Measurements from ENCODE around the gene GGA2. TPM values are rescaled to one million over a fixed set of nuclear protein-coding genes. Genes with fewer than 3 reads are reported as not detected.
"Not testable (repeated sequence)": the region's sequence is repeated elsewhere in the genome, so short reads cannot be mapped to it uniquely, and the experiment has no call there.

GGA2 gene
- total RNA-seq, 2 experiments from 2014 or later, result 91.0 to 96.9 TPM

DNA sequence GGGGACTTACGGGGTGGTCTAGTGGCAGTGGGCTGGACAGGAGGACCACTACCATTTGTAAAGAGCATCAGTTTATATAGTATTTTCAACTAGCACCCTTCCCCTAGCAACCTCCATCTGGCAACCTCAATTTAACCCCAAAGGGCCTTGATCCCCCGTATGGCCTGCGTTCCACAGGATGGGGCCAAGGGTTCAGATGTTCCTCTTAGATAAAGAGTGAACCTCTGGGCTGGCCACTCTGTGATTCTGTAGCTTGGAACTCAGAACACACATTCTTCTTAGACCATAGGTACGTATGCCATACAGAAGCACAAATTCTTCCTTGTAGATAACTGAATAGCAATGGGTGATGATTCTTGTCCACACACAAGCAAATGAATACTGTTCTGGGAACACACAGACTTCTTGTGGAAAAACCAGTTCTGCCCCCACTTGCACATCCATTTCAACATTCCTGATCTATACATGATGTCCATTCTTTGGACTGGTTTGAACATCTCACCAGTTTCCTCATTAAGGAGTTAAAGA is 1.9 kb upstream of the GGA2 start:
- Mint-ChIP-seq H3K27me3 (no peaks in the 10 kb centered on the region), H3K36me3 (ENCODE audit: low read depth) (peaks cover 29% of the 10 kb centered on the region), H3K4me1 (ENCODE audit: low read depth) (peaks cover 40% of the 10 kb centered on the region), H3K4me3 (no peak overlapping the region), H3K27ac (no peak overlapping the region), H3K9me3 (no peaks in the 10 kb centered on the region)
- ChIA-PET CTCF (no interaction called here), POLR2A (interaction anchor here (0.6 kb wide), 1 partner anchor 60 kb away, joined by 3 read pairs; no protein-coding TSS in a partner anchor)
- DNase-seq (no peak), ATAC-seq (no peak)
- TF ChIP-seq CTCF (IDR thresholded peaks at IDR 0.05), result no peak
- intact Hi-C loops (cut with micrococcal nuclease), result no loop called here

GRCh38 chr16:23511731-23512130 is 1.4 kb upstream of the GGA2 start:
- ChIA-PET POLR2A (interaction anchor here (0.8 kb wide), 1 partner anchor 20 kb away, joined by 3 read pairs; no protein-coding TSS in a partner anchor), CTCF (no interaction called here)
- no peaks in the 10 kb centered on the region for H3K9me3 Mint-ChIP-seq
- peaks cover 44% of the 10 kb centered on the region for H3K4me1 Mint-ChIP-seq (ENCODE audit: low read depth)
- no peak overlapping the region for H3K27ac Mint-ChIP-seq
- intact Hi-C loops (cut with micrococcal nuclease), result no loop called here
- TF ChIP-seq CTCF (IDR thresholded peaks at IDR 0.05), result no peak
- peaks cover 33% of the 10 kb centered on the region for H3K36me3 Mint-ChIP-seq (ENCODE audit: low read depth)
- peak overlapping the region; percentile 54 for H3K4me3 Mint-ChIP-seq
- no peak for DNase-seq
- H3K27me3 Mint-ChIP-seq, result no peaks in the 10 kb centered on the region
- ATAC-seq, result no peak

- H3K9me3 Mint-ChIP-seq; H3K27me3 Mint-ChIP-seq; DNase-seq; intact Hi-C loops (cut with micrococcal nuclease); CTCF ChIA-PET; ATAC-seq: not testable (repeated sequence)
- Mint-ChIP-seq H3K4me3 (peak overlapping the region; percentile 75), H3K36me3 (ENCODE audit: low read depth) (peaks cover 36% of the 10 kb centered on the region), H3K27ac (peak overlapping the region; percentile 80), H3K4me1 (ENCODE audit: low read depth) (peaks cover 44% of the 10 kb centered on the region)
- POLR2A ChIA-PET, result interaction anchor here (0.8 to 1.1 kb wide), 3 partner anchors 18 to 58 kb away, joined by 3 read pairs; partner anchors contain the start of gene COG7
Observed at GRCh38 chr16:23510915-23511270, 599 bp upstream of the GGA2 start.

DNA sequence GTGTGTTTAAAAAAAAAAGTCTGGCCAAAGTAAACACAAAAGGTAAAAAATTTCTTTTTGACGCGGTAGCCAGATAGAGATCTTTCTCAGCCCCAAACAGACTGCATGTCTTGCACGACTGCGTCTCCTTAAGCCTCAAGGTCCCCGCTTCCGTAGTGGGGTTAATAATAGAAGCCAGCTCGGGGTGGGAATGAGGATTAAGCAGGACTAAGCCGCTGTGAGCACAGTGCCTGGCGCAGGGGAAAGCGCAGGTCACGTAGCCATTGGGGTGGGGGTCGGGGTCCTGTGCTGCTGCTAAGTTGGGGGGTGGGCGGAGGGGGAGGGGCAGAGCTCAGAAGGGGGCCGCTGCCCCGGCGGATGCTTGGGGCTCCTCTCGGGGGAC is 521 bp downstream of the GGA2 start:
- intact Hi-C loops (cut with micrococcal nuclease), result no loop called here
- ATAC-seq (peak; percentile 6), DNase-seq (peak; percentile 44)
- POLR2A ChIA-PET, result interaction anchor here (0.5 to 2.8 kb wide), 6 partner anchors 11 to 1859 kb away, joined by 3 to 11 read pairs (median 4); partner anchors contain the start of genes COG7, EARS2 and UBFD1
- Mint-ChIP-seq H3K27me3 (no peaks in the 10 kb centered on the region), H3K4me1 (ENCODE audit: low read depth) (peaks cover 44% of the 10 kb centered on the region), H3K27ac (peak overlapping the region; percentile 86), H3K36me3 (ENCODE audit: low read depth) (peaks cover 33% of the 10 kb centered on the region), H3K4me3 (peak overlapping the region; percentile 92), H3K9me3 (no peaks in the 10 kb centered on the region)
- CTCF ChIA-PET, result no interaction called here
- TF ChIP-seq CTCF (IDR thresholded peaks at IDR 0.05), result no peak

GRCh38 chr16:23509441-23509754 is 896 bp downstream of the GGA2 start:
- DNase-seq (no peak), ATAC-seq (no peak)
- Mint-ChIP-seq H3K4me1 (ENCODE audit: low read depth) (peaks cover 44% of the 10 kb centered on the region), H3K27me3 (no peaks in the 10 kb centered on the region), H3K27ac (peak overlapping the region; percentile 86), H3K4me3 (peak overlapping the region; percentile 92), H3K36me3 (ENCODE audit: low read depth) (peaks cover 29% of the 10 kb centered on the region), H3K9me3 (no peaks in the 10 kb centered on the region)
- ChIA-PET CTCF (interaction anchor here (1.0 to 1.2 kb wide), 2 partner anchors 17 to 87 kb away, joined by 3 read pairs; partner anchors contain the start of gene NDUFAB1), POLR2A (interaction anchor here (0.9 to 2.8 kb wide), 6 partner anchors 8 to 49 kb away, joined by 3 to 11 read pairs (median 5); partner anchors contain the start of genes EARS2 and UBFD1)
- intact Hi-C loops (cut with micrococcal nuclease), result no loop called here
- no peak for TF ChIP-seq CTCF (IDR thresholded peaks at IDR 0.05)

Measured in activated CD8-positive, alpha-beta T cell treated with anti-CD3 and anti-CD28 coated beads for 36 hours (primary cell).